Myocyte (in vitro differentiated cells): ENCODE data around the gene RTN4RL1. TPM values are rescaled to one million over a fixed set of nuclear protein-coding genes. Genes with fewer than 3 reads are reported as not detected.
"Not testable (repeated sequence)": the region's sequence is repeated elsewhere in the genome, so short reads cannot be mapped to it uniquely, and the experiment has no call there.

Experiments
- DNase-seq: peaks from one replicate; pipeline ENCODE4 v3.0.0-alpha.2; 2012; ENCODE audit warnings: low read depth
- total RNA-seq: library from RNA; depleted of rRNA; stranded (reverse); fragments of >200 nt; gene quantifications from 2 replicates; pipeline ENCODE4 v1.2.3, GENCODE V29; 2014

Gene RTN4RL1
- total RNA-seq, 1 donor from 2014 or later = 0.96 TPM

DNA sequence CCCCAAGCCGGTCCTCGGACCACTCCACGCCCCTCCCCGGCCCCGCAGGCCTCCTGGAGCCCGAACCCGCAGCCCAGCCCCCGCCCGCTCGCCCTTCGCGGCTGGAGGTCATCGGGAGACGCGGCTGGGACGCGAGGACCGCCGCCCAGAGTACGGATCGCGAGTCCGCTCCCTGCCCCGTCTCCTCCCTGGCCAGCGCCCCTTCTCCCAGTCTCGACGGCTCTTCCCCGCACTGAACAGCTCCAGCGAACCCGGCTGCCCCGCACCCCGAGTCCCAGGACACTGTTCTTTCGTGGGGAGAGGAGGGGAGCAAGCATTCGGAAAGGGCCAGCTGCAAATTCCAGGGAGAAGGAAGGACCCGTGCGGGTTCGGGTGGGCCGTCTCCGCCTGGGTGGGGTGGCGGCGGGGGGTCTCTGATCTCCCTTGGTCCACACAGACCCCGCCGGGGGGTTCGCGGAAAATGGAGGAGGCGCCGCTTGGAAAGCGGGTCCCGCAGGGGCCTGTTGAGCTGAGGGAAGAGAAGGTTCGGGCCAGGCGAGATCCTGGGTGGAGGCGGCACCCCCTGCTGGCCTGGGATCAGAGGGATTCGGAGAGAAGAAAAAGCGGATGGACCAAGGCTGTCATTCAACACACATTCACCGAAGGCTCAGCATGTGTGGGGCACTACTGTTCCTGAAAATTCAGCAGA is 632 bp upstream of the RTN4RL1 start:
- DNase-seq = peak; percentile 80

DNA sequence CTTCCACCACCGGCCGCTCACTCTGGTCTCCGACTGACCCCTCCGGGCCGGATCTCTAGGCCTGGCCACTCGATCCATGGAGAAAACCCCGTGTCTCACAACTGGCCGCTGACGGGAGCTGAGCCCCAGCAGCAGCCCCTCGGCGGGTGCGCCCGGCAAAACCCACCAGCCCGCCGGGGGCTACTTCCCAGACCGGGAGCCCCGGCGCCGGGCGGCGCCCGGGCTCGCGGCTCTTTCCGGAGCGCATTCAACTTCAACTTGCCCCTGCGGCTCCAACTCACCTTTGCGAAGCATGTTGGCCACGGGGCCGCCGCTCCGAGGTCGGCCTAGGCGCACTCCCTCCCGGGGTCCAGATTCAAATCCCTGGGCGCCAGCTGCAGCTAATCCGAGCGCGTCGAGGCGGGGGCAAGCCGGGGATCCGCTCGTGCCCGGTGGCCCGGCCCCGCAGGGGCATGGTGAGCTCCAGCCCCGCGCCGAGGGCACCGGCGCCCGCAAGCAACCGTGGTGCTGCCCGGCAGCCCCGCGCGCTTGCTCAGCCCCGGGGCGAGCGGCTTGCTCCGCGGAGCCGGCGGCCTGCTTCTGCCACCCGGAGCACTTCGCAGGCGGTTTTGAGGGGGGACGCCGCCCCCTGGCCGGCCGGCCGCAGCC is 438 bp downstream of the RTN4RL1 start:
- no peak for DNase-seq

DNA sequence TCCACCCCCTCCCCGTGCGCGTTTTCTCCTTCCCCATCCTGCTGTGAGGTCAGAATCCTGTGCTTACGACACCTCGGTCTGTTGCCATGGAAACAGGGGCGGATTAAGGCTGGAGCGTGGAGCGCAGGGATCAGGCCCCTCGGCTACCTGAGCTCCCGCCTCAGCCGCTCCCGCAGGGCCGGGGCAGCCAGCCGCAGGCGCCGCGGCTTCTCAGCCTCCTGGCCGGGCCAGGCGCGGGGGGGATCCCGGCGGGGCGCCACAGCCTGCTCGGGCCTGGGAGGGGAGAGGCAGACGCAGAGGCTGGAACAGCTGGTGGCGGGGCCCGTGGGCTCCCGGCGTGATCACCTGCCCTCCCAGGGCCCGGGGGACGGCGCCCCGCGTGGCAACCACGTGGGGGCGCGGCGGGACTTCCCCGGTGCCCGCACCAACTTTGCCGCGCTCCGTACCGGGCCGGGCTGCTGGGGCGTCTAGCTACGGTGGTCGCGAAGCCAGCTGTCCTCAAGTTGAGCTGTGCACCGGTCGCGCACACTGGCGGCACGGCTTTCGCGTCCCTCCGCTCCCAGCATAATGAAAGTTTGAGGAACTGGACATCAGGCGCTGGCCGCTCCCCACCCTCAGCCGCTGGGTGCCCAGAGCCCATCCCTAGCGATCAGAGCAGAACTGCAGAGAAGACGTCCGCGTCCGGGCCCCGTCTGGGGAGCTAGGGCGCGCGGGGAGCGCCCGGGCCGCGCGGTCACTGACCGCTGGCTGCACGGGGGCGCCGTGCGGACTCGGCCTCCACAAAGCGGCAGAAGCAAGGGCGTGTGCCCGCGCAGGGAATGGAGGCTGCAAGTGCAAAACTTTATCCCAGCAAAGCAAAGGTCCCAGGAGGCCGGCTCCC is 1.2 kb downstream of the RTN4RL1 start:
- no peak for DNase-seq

DNA sequence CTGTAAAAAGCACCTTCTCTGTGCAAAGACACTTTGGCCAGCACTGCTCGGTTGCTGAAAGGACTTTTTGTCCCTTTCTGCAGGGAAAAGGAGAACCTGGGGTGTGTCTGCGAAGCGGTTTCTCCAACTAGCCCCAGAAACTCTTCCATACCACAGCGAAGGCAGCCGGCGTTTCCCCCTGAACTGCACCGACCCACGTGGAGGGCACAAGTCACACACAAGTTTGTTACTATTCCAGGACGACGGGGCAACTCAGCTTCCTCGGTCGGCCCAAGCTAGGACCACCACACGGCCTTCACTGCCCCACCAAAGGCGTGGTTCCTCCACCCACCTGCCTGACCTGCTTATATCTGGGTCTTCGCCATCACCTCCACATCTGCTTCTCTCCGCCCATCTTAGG is 1.9 kb downstream of the RTN4RL1 start:
- DNase-seq = no peak

DNA sequence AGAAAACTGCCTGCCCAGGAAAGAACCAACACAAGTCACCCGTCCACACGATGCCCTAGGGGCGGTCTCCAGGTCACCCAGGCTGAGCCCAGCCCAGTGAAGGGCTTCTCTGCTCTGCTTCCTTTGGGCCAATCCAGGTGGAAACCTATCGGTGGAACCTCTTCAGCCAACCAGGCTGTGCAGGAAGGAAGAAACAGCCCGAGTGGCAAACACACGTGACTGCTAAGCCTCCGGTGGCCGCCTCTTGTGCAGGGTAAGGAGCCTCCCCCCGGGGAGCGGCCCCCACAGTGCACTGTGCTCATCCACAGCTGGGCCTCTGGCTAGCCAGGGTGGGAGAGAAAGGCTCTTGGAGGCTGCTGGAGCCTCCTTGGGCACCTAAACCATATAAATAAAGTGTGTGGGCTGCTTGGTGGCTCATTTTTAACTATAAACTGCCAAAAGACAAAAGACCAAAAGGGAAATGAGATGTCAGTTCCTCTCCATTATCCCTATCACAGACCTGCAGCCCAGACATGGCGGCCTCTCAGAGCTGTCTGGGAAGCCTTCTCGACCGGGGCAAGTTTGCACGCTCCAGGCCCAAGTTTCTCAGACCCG is 2.4 kb downstream of the RTN4RL1 start:
- no peak for DNase-seq

DNA sequence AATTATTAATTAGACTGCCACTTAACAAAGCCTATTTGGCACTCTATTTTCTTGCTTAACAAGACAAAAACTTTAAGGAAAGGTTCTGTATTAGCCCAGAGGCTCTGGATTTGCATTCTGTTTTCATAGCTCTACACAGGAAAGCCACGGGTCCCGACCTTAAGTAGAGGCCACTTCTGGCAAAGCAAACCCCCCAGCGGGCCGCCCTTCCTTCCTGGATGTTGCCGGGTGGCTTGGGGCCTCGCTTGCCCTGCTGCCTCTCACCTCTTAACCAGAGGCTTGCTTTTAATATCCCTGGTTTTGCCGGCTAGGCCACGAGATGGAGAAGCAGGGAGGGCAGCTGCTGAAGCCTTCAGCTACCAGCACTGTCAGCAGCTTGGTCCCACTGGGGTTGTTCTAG is 4.4 kb downstream of the RTN4RL1 start:
- DNase-seq = peak; percentile 81

DNA sequence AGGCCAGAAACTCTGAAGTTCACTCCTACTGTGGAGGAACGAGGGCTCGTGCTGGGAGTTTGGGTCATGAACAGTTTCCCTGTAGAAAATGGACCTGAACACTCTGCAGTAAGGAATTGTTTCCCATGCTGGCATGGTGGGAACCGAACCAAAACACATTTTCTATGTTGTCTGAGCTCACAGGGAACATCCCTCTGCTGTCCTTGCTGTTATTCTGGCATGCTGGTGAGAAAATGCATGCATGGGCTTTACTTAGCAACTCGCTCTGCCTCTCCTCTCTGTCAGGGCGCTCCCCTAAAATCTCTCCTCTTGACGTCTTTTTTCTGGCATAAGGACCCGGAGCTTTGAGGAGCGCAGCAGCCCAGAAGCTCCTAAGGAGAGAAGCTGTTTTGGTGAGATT is 5.4 kb downstream of the RTN4RL1 start:
- no peak for DNase-seq

DNA sequence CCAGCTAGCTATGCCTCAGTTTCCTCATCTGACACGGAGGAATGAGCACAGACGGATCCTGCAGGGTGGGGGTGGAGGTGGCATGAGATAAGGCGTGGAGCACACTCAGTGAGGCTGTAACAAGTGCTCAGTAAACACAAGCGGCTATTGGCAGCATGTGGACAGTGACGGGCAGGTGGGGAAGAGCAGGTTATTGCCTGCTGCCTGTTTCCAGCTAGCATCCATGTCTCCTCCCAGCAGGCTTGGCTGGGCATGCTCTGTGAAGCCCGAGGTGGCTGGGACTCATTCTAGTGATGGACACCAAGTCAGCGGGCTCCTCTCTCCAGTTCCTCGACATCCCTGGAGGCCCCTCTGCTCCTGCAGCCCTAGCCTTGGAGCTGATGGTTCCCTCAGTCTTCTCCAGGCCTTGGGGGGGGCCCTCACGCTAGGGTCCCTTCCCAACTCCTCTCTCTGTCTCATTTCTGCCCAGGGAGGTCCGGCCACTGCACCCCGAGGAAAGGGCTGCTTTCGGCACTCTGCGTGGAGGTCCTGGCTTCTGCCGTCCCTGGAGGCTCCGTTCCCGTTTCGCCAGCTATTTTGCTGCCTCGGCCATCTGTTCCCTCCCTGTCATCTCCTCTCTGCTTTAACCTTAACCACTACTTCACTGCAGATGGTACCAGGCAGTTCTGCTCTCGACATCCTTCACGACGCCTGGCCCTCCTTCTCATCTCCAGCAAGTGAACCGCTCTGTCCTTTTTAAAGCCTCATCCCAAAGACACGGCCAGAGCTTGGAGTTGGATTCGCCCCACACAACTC is 6.2 kb downstream of the RTN4RL1 start:
- DNase-seq = no peak

DNA sequence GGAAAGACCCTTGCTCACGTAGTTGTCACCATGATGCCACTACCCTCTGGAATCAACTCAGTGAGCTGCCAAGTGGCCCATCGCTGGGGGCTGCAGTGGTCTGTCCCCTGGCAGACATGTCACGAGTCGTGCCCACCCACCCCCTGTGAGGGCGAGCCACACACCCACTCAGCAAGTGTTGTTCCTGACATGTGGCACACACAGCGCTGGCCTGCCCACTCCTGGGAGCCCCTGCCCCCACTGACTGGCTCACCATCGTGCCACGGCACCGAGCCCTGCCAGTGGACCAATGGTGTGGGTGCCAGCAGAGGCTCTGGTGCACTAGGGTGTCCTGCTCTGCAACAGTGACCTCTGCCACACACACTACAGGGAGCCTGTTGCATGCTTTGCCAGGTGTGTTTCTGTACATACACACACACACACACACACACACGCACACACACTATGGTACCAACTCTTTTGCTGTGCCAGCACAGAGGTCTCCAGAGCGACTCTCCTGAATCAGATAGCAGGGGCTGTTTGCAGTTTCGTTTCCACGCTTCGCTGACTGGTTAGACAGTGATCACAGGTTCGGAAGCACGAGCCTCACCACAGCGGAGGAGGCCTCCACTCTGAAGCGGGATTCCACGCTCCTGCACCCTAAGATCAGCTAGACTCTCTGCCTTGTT is 7.7 kb downstream of the RTN4RL1 start:
- DNase-seq = no peak

DNA sequence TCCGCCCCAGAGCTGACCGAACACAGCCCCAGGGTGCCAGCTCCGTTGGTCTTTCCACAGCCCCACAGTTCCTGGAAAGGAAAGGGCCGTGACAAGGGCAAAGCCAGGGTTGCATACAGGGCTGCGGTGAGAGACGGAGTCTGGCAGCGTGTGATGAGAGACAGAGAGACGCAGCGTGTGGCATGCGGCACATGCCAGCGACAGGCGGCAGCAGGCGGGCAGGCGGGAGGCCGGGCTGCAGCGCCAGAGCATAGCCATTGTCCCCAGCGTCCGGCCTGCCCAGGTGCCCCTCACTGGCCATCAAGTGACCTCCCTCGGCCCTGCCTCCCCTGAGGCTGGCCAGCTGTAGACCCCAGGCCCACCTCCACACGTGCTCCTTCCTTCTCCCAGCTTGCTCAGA is 8.6 kb downstream of the RTN4RL1 start:
- no peak for DNase-seq

DNA sequence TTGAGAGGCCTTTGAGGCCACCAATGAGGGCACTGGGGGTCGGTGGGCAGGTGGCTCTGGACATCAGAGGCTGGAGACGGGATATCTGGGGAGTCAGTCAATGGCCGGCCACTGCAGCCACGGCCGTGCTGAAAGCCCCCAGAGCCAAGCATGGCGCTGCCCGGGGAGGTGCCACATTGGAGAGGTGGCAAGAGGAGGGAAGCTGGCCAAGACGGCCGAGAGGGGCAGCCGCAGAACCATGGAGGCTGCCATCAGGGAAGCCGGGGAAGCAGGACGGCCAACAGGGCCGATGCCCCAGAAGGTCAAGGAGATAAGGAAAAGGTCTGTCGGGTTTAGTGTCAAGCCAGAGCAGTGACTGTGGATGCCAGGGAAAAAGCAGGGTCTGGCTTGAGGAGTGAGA is 9.8 kb downstream of the RTN4RL1 start:
- no peak for DNase-seq

DNA sequence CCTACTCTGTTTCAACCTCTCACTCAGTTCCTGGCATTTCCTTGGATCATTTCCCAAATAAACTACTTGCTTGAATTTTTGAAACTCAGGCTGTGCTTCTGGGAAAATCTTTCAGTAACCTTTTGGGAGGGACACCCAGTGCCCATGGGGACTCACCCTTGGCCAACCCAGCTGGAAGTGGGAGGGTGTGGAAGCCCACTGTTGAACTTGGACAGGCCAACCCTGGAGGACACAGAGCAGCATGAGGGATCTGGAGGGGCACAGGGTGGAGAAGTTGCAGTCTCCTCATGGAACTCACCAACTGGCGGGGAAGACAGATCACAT is 11.2 kb downstream of the RTN4RL1 start:
- no peak for DNase-seq

DNA sequence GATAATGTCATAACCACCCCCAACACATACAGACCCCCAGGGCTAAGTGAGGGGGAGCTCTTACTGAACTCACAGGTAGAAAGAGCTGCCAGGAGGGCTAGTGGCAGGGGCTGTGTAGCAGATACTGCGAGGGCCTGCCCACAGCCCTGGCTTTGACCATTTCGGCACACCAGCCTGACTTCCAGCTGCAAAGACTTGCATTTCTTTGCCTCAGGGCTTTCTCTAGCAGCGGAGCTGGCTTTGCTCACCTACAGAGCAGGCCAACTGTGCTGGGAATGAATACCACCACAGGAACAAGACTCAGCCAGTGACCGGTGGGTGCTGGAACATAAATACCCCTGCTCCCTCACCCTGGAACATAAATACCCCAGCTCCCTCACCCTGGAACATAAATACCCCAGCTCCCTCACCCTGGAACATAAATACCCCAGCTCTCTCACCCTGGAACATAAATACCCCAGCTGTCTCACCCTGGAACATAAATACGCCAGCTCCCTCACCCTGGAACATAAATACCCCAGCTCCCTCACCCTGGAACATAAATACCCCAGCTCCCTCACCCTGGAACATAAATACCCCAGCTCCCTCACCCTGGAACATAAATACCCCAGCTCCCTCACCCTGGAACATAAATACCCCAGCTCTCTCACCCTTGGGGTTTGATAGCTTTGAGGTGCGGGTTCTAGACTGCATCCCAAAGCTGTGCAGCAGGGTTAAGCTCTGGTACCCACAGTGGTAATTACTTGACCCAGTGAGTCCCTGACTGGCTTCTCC is 11.7 kb downstream of the RTN4RL1 start:
- DNase-seq = not testable (repeated sequence)

DNA sequence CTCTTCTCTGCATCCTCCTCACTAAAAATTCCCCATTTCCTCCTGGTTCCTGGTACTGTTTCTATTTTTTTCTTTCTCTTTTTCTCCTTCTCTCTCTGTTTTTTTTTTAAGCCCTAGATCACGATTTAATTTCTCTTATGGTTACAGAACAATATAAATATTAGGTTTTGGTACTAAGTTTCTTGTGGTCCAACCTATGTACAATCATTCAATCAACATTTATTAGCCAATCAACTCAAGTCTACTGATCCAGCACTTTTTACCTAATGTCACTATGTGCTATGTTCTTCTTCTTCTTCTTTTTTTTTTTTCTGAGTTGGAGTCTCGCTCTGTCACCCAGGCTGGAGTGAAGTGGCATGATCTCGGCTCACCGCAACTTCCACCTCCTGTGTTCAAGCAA is 12.6 kb downstream of the RTN4RL1 start:
- no peak for DNase-seq

DNA sequence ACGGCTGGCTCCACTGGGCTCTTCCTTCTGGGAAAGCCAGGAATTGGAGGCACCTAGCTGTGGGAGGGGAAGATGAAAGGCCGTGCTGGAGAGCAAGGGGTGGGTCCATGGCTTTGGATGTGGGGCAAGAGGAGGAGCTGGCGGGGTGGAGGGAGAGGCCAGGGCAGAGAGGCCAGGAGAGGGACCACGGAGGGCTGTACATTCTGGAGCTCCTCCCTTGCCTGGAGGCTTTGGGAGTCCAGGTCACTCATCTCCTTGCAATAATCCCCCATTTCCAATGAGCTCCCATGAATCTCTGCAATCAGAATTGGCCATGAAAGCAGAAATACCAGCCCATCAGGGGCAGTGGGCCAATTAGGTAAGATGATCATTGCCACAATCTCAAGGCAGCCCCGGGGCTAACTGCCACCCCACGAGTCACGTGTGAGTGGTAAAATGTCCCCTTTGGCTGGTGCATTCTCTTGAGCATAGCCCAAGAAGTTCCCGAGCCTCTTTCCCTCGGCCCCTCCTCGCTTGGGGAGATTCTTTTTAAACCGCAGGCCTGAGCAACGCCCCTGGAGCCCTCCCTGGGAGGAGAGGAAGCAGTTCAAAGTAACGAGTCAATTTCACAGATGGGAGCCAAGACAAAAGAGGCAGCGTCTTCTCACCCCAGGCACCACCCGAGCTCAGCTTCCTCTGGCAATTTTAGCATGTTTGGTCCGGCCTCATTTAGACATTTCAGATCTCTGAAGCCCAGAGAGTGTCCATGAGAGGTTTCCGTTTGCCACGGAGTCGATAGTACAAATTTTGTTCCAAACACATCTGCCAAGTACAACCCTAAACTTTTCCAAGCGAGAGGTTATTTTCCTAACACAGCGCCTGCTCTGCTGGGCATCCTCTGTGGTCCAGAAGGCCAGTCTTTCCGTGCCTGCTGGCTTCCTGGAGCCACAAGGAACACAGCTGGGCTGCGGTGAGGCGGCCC is 13.4 kb downstream of the RTN4RL1 start:
- peak; percentile 71 for DNase-seq

DNA sequence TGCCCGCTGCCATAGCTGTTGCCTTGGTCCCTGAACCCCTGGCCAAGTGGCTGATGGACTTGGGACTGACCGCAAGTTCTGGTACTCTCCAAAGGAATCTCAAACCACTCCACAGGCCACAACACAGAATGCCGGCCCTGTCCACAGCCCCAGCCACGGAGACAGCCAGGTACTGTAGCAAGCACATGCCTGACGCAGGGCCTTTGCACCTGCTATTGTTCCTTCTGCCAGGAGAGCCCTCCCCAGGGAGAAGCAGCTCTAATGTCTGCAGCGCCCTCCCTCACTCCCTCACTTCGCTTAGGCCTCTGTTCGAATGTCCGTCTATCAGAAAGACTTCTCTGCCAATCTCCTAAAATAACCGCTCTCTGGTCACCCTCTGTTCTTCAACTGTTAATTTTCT is 15.4 kb downstream of the RTN4RL1 start:
- no peak for DNase-seq

DNA sequence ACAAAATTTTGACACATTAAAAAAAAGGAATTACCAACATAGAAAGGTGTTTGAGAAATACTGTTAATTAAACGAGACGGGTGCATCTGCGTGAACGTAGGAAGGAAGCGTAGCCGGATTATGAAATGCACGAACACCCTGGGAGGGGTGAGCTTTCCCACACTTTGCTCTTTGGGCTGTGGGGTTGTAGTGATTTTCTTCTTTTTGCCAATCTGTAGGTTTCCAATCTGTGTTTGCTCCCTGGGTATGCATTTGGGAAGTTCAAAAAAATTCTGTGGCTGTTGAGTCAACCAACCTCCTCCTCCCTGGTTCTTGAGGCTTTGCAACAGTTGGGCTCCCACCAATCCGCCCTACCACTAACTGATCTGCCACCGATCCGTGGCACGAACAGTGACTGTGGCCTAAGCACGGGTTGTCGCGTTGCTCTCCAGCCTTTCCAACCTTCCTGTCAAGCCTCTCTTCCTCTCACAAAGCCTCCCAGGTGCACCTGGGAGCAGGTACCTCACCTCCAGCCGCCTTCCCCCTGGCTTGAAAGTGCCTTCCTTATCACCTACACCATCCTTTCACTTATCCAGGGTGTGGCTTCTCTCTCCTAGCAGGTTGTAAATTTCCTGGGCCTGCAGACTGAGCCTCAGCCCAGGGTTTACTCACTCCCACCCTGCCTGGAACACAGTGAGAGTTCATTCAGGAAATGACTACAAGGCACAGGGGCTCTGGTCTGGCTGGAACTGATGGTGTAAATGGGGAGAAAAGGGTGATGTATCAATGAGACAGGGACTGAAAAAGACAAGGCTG is 16.6 kb downstream of the RTN4RL1 start:
- DNase-seq = no peak

DNA sequence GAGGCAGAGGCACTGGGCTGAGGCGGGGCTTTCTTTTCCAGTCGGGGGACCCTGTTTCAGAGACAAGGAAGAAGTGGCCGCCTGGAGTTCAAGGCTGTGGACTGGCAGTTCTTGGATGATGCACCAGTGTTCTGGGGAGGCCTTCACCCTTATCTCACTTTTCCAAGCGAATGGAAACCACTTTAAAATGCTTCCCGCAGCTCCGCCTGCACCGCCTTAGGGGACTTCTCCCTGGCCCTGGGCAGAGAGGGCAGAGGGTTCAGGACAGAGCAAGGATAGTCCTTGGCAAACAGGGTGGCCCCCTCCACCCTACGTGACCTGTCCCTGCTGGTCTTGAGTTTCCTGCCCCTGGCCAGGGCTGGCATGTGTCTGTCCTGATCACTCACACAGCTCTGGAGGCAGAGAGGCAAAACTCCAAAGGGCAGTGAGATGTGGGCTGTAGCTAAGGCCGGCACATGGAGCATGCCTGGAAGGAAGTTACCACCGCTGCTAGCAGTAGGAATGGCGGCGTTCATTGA is 20.6 kb downstream of the RTN4RL1 start:
- DNase-seq = no peak
